Progenitor cell of endocrine pancreas (in vitro differentiated cells): ENCODE results near the gene GSTM5. TPM values are rescaled to one million over a fixed set of nuclear protein-coding genes. Genes with fewer than 3 reads are reported as not detected.
A peak's percentile ranks its signal among the peaks of the same experiment; 100 is the strongest.
"Not testable (repeated sequence)": the region's sequence is repeated elsewhere in the genome, so short reads cannot be mapped to it uniquely, and the experiment has no call there.

Source experiments
- DNase-seq: peaks from one replicate; pipeline ENCODE4 v3.0.0; 2021; ENCODE audit warnings: low spot score; ENCODE audit not compliant: unreplicated experiment
- H3K27ac Mint-ChIP-seq: 2 replicates; pipeline ENCODE4 v1.8.0; 2021; ENCODE audit warnings: mild to moderate bottlenecking, moderate library complexity, mixed read lengths
- H3K27me3 Mint-ChIP-seq: 2 replicates; pipeline ENCODE4 v1.8.0; 2021; ENCODE audit warnings: mixed read lengths
- H3K36me3 Mint-ChIP-seq: 2 replicates; pipeline ENCODE4 v1.8.0; 2022; ENCODE audit warnings: mixed read lengths; ENCODE audit not compliant: insufficient read depth
- H3K4me1 Mint-ChIP-seq: 2 replicates; pipeline ENCODE4 v1.8.0; 2021; ENCODE audit warnings: low read depth, mixed read lengths
- H3K4me3 Mint-ChIP-seq: 2 replicates; pipeline ENCODE4 v1.8.0; 2021; ENCODE audit warnings: low read depth, mild to moderate bottlenecking, moderate library complexity, mixed read lengths
- H3K9me3 Mint-ChIP-seq: 2 replicates; pipeline ENCODE4 v1.8.0; 2021; ENCODE audit warnings: low read depth, mixed read lengths
- total RNA-seq: library from RNA; stranded (reverse); gene quantifications from 2 replicates; pipeline ENCODE4 v1.2.1, GENCODE V29; 2021
- TF ChIP-seq, protein P1 (sequence below): fragments of 200-600 bp; sonication (generic); IDR thresholded peaks from one replicate; pipeline ENCODE4 v1.5.0; 2021; ENCODE audit warnings: antibody characterized with exemption, mild to moderate bottlenecking; ENCODE audit not compliant: unreplicated experiment

Gene GSTM5
- total RNA-seq, 1 donor from 2014 or later: 2.8 TPM

DNA sequence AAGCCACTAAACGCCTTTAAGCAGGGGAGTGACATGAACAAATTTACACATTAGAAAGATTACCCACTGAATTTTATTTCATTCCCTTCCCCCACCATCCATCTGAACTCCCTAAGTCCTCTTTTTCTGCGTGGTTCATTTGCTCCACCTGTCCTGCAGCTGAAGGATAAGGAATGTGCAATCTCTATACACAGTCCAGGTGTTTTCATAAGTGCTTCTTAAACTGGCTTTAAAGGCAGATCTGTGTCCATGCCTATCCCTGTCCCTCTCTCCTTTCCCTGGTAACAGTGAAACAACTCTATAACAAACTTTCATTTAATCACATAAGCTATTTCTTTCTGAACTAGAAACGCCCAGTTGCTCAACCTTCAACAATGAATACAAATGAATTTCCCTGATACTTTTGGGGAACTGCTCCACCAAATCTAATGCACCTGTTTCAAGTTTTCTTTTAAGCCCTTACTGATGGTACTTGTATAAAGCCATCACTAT, 20.4 kb downstream of the GSTM5 start:
- Mint-ChIP-seq H3K4me1 (peaks cover 54% of the 10 kb centered on the region), H3K9me3 (peaks cover 5% of the 10 kb centered on the region), H3K36me3 (peaks cover 27% of the 10 kb centered on the region), H3K4me3 (peak overlapping the region; percentile 66), H3K27me3 (no peaks in the 10 kb centered on the region), H3K27ac (peak overlapping the region; percentile 97)
- DNase-seq: no peak
- TF ChIP-seq, protein P1, sequence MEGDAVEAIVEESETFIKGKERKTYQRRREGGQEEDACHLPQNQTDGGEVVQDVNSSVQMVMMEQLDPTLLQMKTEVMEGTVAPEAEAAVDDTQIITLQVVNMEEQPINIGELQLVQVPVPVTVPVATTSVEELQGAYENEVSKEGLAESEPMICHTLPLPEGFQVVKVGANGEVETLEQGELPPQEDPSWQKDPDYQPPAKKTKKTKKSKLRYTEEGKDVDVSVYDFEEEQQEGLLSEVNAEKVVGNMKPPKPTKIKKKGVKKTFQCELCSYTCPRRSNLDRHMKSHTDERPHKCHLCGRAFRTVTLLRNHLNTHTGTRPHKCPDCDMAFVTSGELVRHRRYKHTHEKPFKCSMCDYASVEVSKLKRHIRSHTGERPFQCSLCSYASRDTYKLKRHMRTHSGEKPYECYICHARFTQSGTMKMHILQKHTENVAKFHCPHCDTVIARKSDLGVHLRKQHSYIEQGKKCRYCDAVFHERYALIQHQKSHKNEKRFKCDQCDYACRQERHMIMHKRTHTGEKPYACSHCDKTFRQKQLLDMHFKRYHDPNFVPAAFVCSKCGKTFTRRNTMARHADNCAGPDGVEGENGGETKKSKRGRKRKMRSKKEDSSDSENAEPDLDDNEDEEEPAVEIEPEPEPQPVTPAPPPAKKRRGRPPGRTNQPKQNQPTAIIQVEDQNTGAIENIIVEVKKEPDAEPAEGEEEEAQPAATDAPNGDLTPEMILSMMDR: no peak

DNA sequence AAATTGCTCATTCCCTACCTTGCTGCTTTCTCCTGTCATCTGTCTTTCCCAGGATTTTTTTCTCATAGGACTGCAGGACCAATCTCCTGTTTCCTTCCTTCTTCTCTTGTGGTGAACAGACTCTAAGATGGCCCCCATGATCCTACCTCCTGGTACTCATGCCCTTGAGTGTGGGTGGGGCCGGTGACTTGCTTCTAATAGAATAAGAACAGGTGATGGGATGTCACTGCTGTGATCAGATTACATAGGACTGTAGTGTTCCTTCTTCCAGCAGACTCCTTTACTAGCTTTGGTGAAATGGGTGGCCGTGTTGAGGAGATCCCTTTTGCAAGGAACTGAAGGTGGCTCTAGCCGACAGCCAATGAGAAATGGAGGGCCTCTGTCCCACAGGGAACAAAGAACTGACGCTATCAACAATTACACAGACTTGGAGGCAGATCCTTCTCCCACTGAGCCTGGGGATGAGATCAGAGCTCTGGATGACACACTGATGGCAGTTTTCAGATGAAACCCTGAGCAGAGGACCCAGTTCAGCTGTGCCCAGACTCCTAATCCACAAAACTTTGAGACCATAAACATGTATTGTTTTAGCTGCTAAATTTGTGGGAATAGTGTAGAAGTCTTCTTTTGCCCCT, 21.3 kb downstream of the GSTM5 start:
- Mint-ChIP-seq H3K9me3 (peaks cover 5% of the 10 kb centered on the region), H3K4me3 (peak overlapping the region; percentile 66), H3K4me1 (peaks cover 58% of the 10 kb centered on the region), H3K27me3 (no peaks in the 10 kb centered on the region), H3K36me3 (peaks cover 36% of the 10 kb centered on the region), H3K27ac (peak overlapping the region; percentile 97)
- DNase-seq: no peak
- TF ChIP-seq, protein P1: no peak

DNA sequence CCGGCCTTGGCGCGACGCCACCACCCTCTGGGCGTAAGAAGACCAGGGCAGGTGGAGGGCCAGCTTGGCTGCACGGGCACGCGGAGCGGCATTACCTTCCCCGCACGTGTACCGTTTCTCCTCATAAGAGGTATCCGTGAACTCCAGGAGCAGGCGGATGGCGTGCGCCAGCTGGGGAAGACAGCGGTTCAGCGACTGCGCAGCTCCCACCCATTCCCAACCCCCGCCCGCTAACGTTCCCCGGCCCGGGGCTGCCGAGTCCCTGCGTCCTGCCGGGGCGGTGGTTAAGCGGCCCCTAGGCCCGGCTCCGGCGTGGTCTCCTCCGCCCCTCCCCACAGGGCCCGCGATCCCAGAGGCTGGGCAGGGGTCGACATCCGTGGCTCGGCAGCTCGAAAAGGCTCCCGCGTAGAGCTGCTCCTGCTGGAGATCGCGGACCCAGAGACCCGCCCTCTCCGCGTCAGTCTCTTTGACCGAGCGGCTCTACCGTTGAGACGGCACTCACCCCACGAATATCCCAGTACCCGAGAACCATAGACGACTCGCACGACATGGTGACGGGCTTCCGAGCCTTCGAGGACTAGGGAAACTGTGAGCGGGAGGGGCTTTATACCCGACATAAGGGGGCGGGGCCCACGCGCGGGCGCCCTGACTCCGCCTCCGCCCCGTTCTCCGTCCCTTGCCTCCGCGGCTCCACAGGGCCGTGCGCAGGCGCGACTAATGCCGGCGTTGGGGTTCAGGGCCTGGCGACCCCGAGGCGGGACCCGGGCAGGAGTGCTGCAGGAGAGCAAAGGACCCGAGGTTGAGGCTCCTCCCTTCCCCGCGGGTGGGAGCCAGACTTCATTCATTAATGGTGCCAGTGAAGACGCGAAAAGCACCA, 27.9 kb downstream of the GSTM5 start:
- TF ChIP-seq, protein P1: no peak
- peak; percentile 80 for DNase-seq
- Mint-ChIP-seq H3K27ac (peak overlapping the region; percentile 96), H3K27me3 (no peaks in the 10 kb centered on the region), H3K36me3 (peaks cover 27% of the 10 kb centered on the region), H3K9me3 (no peaks in the 10 kb centered on the region), H3K4me3 (peak overlapping the region; percentile 89), H3K4me1 (peaks cover 24% of the 10 kb centered on the region)

DNA sequence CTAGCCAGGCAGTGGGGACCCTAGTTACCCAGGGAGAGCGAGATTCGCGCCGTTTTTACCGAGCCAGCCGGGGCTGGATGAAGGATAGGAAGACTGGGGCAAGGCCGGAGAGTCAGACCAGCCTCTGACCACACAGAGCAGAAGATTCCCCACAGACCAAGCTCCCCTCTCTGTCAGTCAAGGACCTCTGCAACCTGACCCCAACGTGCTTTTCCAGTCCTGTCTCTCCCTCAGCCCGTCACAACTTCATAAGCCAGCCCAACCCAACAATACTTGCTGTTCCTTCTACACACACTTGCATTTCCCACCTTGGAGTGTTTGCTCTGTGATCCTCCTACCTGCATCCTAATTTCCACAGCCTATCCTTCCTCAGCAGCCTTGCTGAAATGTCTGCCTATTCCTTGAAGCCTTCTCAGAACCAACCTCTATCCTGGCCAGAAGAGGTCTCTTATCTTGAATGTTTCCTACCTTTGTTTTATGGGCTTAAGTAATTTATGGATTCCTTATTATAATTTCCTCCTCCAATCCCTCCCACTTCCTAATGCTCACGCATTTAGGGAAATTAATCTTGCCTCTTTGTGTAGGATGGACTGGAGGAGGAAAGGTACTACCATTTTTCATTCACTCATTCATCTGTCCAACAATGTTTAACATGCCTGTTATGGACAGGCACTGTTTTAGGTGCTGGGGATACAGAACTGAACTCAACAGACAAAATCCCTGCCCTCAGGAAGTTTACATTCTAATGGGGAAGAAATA, 28.7 kb downstream of the GSTM5 start, which contains the start of gene GSTM3:
Gene GSTM3, minus strand, starts transcription at position 424 of the 759 bp plus-strand sequence. CDS start 751 bp downstream, outside the sequence.
- Mint-ChIP-seq H3K27ac (peak within 1 kb of the TSS; percentile 96), H3K27me3 (no peaks in the 10 kb centered on the region), H3K4me3 (peak within 1 kb of the TSS; percentile 89), H3K36me3 (peaks cover 22% of the 10 kb centered on the region), H3K9me3 (no peaks in the 10 kb centered on the region), H3K4me1 (peaks cover 21% of the 10 kb centered on the region)
- no peak for DNase-seq
- TF ChIP-seq, protein P1: no peak

DNA sequence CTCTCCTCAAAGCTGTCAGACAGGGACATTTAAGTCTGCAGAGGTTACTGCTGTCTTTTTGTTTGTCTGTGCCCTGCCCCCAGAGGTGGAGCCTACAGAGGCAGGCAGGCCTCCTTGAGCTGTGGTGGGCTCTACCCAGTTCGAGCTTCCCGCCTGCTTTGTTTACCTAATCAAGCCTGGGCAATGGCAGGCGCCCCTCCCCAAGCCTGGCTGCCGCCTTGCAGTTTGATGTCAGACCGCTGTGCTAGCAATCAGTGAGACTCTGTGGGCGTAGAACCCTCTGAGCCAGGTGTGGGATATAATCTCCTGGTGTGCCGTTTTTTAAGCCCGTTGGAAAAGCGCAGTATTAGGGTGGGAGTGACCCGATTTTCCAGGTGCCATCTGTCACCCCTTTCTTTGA, 36.3 kb downstream of the GSTM5 start:
- not testable (repeated sequence) for H3K27ac Mint-ChIP-seq, DNase-seq, H3K4me1 Mint-ChIP-seq, H3K27me3 Mint-ChIP-seq, H3K9me3 Mint-ChIP-seq, H3K4me3 Mint-ChIP-seq, H3K36me3 Mint-ChIP-seq
